GM19438 (cell line): Measurements from ENCODE around the gene ADAM10.
"Not testable (repeated sequence)": the region's sequence is repeated elsewhere in the genome, so short reads cannot be mapped to it uniquely, and the experiment has no call there.

Experiments
- ATAC-seq: cut with Tn5 transposase; IDR thresholded peaks from one replicate; pipeline ENCODE4 v1.9.1; 2021; ENCODE audit warnings: low read depth; ENCODE audit not compliant: unreplicated experiment

Gene ADAM10, protein sequence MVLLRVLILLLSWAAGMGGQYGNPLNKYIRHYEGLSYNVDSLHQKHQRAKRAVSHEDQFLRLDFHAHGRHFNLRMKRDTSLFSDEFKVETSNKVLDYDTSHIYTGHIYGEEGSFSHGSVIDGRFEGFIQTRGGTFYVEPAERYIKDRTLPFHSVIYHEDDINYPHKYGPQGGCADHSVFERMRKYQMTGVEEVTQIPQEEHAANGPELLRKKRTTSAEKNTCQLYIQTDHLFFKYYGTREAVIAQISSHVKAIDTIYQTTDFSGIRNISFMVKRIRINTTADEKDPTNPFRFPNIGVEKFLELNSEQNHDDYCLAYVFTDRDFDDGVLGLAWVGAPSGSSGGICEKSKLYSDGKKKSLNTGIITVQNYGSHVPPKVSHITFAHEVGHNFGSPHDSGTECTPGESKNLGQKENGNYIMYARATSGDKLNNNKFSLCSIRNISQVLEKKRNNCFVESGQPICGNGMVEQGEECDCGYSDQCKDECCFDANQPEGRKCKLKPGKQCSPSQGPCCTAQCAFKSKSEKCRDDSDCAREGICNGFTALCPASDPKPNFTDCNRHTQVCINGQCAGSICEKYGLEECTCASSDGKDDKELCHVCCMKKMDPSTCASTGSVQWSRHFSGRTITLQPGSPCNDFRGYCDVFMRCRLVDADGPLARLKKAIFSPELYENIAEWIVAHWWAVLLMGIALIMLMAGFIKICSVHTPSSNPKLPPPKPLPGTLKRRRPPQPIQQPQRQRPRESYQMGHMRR

DNA sequence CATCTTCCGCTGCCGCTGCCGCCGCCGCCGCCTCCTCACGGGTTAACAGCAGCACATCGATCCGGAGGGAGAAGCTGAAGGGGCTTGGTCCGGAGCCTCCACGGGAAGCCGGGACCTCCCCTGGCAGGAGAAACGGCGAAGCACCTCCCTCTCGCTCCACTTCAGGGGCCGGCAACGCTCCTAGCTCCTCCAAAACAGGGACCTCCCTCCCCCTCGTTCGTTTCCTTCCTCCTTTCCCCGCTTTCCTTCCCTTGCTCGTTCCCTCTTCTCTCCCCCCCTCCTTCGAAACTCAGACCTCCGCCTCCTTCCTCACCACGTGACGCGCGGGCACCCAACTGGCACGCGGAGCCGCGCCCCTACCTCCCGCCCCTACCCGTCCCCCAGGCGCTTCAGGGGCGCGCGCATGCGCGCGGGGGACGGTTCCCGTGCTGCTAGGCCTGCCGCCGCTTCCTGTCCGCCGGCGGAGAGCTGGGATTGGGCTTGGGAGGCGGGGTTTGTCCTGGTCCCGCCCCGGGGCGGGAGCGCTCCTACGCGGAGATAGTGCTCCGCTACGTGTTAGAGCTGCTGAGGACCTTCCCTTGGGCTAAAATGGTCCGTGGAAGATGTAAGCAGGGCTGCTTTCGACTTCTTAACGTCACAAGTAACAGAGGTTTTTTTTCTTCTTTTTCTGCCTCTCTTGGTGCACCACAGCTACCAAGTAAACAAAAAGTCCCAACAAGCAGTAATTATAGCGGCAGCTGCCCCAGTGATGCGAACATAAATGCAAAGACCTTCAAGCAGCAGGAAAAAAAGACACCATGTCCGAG lies at the start of gene ADAM10:
Gene ADAM10, minus strand, starts transcription at position 176 of the 806 bp plus-strand sequence. Its CDS starts 173 bp downstream, at position 3.
- ATAC-seq, result peak; percentile 80

DNA sequence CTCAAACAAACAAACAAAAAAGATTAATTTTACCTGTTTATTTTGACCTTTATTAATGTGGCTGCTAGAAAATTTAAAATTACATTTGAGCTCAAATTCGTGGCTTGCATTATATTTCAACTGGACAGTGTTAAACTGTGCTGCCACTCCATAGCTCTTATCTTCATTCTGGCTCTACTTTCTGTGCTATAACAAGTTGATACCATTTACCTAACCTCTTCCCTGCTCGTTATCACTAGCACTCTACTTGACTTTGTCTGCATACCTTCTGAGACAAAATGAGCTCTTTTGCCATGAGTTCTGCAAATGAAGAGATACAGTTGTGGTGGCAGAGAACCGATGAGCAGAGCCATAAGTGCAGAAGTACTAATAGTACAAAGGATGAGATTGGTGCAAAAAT lies 48.0 kb upstream of the ADAM10 start:
- no peak for ATAC-seq

DNA sequence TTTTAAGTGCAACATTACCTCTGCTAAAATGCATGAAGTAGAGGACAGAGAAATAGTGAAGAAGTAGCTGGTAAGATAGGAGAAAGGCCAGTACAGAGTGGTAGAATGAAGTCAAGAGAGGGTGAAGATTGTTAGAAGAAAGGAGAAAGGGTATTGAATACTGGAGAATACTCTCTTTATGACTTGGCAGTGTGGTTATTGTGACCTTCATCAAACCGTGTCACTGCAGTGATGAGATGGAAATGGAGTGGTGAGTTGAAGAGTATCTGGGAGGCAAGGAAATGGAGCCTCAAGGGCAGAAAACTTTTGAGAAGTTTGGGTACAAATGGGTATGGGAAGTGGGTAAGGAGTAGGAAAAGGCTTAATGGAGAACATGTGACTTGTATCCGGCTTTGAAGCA lies 46.3 kb upstream of the ADAM10 start:
- no peak for ATAC-seq

DNA sequence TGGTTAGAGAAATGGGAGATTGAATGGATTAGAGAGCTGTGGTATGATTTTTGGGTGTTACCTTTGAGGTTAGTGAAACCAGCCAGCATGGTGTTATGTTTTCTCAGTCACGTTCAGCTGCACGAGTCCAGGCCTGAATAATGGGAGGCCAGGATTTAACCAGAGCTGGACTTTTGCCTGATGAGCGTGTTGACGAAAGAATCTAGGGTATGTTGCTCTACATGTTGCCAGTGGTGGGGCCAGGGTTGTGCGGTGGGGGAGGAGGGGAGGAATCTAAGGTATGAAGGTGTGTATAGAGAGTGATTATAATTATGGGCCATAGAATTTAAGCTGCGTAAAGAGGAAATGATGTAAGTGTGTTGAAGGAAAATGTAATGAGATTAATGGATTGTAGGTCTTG lies 44.4 kb upstream of the ADAM10 start:
- ATAC-seq, result no peak

DNA sequence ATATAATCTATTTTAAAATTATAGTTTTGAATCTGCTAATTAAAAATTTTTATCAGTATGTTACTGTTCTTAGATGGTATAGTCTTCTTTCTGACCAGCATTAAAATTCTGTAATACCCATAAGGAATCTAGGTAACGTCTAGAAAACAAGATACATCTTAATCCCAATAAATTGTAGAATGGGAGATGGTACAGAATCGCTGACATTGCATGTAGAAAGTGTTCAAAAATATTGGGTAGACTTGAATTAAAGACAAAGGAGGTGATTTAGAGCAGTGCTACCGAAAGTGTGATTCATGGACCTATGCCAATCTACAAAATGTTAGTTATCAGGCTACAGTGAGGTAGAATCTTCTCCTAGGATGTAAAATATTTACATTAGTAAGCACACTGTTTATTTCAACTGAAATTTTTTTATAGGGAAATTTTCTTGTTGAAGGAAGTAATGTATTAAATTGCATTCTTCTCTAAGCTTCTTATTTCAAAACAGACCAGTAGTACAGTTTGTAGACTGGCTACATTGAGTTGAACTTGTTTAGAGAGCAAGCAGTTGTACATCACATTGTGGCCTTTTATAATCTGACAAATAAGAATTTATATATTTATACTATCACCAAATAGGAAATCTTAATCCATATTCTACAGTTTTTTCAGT lies 38.7 kb upstream of the ADAM10 start:
- ATAC-seq, result no peak

DNA sequence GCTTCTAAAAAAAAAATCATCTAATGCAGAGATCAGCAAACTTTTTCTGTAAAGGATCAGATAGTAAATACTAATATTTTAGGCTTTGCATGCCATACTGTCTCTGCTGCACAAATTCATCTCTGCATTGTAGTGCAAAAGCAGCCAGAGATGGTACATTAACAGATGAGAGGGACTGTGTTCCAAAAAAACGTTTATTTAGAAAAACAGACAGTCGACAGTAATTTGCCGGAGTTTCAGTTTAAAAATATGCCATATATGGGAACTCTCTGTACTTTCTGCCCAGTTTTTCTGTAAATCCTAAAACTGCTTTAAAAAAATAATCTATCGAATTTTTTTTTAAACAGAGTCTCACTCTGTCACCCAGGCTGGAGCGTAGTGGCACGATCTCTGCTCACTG lies 35.8 kb upstream of the ADAM10 start:
- no peak for ATAC-seq

DNA sequence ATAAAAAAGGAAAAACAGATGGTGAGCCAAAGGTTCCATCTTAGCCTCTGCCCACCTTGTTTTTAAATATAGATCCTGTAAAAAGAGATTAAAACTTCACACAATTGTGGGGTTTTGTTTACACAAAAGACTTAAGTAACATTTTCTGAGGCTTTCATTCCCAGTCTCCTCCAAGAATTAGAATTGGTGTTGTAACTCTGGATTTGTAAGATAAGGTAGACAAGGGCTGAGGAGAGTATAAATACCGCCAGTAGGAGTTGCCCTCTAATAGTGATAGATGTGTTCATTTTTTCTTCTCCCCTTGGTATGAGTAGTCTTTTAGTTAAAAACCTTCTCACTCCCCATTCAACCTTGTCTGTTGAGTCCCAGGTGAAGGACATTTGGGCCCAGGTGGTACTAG lies 30.0 kb upstream of the ADAM10 start:
- no peak for ATAC-seq

DNA sequence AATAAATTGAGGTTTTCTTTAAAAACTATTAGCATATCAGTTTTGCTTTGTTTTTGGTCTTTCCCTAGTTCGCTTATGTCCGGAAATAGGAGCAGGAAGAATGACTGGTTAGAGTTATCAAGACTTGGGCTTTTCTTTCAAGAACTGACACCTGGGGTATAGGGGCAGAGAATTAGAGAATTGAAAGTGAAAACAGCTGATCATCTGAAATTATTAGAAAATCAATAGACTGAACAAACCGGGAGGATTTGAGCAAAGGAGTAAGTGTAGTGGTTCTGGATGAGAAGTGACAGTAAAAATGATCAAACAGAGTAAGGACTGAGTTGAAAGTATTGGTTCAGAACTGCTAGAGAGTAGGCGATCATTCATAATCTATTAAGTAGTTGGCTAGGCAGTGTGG lies 27.6 kb upstream of the ADAM10 start:
- ATAC-seq, result no peak

DNA sequence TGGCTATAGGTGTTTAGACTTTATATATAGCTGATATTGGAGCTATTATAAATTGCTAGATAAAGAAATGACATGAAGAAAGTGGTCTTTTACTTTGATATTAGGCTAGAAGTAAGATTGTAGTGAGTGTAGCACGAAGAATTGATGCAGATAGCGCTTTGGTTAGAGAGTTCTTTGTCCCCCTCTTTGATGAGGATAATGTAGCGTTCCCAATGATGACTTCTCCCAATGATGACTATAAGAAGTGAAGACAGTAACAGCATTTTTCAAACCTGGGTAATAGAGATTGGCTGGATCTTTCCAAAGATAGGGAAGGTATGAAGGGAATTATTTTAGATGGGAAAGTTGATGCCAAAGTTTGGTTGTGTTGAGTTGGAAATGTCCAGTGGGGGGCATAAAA lies 25.9 kb upstream of the ADAM10 start:
- ATAC-seq, result no peak

DNA sequence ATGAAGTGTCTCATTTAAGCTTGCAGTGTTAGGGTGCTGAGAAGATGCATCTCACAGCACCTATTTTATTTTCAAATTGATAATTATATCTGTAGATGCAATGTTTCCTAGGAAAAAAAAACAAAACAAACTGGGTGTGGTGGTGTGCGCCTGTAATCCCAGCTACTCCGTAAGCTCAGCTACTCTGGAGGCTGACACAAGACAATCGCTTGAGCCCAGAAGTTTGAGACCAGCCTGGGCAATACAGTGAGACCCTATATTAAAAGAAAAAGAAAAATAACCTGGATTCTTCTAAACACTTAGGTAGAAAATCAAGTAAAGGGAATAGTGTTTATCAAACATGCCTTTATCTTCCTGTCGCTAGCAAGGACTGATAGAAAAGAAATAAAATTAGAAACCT lies 23.5 kb upstream of the ADAM10 start:
- no peak for ATAC-seq

DNA sequence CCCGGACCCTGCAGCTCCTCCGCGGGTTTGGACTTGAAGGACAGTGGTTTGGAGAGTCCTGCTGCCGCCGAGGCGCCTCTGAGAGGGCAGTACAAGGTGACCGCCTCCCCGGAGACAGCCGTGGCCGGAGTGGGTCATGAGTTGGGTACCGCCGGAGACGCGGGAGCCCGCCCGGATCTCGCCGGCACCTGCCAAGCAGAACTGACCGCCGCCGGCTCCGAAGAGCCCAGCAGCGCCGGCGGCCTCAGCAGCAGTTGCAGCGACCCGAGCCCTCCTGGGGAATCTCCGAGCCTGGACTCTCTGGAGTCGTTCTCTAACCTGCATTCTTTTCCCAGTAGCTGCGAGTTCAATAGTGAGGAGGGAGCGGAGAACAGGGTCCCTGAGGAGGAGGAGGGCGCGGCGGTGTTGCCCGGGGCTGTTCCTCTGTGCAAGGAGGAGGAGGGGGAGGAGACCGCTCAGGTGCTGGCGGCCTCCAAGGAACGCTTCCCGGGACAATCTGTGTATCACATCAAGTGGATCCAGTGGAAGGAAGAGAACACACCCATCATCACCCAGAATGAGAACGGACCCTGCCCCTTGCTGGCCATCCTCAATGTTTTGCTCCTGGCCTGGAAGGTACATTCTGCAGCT lies 22.2 kb upstream of the ADAM10 start:
- peak; percentile 9 for ATAC-seq

DNA sequence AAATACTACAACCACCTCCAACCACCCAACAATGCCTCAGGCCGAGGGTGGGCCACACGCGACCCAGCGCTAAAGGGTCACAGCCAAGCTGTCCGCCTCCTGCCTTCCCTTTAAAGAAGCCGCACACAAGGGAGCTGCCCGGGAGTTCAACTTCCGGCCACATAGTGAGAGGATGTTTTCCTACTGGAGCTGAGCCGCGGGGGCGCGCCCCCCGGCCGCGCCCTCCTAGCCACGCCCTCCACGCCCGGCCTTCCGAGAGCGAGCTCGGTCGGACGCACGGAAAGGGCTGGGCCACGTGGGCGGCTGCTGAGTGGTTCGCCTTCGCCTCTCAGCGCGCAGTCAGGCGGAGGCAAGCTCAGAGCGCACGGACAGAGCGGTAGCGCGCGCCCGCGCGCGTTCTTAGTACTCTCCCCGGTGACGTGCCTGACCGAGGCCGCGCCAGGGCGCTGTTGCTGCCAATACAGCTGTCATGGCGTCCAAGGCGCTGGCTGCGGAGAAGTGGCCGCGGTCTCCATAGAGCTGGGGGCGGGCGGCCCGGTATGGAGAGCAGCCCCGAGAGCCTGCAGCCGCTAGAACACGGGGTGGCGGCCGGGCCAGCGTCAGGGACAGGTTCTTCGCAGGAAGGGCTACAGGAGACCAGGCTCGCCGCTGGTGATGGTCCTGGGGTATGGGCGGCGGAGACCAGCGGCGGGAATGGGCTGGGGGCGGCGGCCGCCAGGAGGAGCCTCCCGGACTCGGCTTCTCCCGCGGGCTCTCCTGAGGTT lies 21.5 kb upstream of the ADAM10 start, which contains the start of gene MINDY2:
Gene MINDY2, plus strand, starts transcription at position 446 of the 764 bp plus-strand sequence. Its CDS starts 94 bp downstream, at position 540.
- ATAC-seq, result peak; percentile 92

DNA sequence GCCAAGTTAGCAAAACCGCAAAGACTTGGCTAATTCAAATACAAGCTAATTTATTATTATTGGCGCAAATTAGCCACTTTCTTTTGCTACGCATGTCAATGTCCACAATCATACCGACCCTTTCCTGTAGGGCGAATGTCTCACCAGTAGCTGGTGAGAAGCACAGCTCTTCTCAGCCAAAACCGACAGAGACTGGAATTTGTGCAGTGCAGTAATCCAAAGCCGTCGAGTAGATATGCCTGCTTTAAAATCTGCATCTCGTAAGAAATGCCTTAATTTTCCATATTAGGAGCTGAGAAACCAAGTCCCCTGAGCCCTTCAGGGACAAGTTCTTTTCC lies 21.0 kb upstream of the ADAM10 start:
- ATAC-seq, result peak; percentile 27

DNA sequence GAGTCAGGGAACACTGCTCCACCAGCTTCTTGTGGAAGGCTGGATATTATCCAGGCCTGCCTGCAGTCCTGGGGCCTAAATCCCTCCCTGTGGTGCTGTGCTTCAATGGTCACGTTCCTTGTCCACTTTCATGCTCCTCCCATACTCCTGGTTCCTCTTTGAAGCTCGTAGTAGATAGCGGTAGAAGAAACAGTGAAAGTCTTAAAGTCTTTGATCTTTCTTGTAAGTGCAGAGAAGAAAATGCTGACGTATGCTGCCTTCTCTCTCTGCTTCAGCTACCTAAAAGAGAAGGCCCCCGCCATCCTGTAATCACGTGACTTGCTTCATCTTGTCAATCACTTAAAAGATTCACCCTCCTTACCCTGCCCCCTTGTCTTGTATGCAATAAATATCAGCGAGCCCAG lies 19.1 kb upstream of the ADAM10 start:
- not testable (repeated sequence) for ATAC-seq

DNA sequence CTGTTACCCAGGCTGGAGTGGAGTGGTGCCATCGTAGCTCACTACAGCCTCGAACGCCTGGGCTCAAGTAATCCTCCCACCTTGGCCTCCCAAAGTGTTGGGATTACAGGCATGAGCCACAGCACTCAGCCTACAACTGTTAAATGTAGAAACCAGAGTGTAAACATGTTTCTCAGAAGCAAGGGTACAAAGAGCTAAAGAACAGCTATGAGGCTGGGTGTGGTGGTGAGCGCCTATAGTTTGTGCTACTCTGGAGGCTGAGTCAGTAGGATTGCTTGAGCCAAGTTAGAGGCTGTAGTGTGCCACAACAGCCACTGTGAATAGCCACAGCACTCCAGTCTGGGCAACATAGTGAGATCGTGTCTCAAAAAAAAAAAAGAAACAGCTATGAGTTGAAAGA lies 16.8 kb upstream of the ADAM10 start:
- ATAC-seq, result no peak

DNA sequence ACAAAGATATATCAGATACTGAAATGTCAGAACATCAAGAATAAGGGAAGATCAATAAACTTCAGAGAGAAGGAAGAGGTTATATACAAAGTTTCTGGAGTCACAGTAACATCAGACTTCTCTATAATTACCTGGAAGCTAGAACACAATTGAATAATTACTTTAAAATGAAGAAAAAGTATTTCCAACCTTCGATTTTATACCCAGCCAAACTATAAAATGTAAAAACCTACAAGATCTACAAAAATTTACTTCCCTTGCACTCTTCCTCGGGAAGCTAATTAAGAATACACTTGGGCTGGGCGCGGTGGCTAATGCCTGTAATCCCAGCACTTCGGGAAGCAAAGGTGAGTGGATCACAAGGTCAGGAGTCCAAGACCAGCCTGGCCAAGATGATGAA lies 15.0 kb upstream of the ADAM10 start:
- no peak for ATAC-seq

DNA sequence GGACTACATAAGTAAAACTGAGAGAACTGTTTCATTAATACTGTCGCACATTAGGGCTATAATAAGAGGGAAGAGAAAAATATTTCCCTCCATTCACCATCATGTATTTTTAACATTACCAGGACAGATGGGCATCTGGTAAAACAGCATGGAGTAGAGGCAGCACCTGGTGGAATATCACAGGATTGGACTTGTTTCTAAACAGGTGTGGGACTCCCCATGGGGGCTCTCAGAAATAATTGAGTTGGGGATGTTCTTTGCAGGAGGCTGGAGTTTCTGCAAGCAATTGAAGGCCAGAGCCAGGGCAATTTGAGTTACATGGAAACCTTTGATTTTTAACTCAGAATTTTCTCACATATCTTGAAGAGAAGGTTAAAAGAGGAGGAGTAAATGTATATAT lies 13.2 kb upstream of the ADAM10 start:
- no peak for ATAC-seq

DNA sequence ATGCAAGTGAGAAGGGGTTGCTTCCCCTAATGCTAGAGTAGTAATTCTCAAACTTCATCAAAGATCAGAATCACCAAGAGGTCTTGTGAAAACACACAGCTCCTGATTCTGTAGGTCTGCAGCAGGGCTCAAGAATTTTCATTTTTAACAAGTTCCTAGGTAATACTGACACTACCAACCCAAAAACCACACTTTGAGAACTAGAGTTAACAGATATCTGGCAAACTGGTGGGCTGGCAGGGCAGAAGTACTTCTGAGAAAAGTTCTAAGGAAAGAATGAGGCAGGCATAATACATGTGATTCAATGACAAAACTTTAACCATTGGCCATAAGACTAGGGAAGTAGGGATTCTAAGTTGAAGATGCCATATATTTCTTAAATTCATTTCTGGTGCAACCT lies 12.8 kb upstream of the ADAM10 start:
- no peak for ATAC-seq

DNA sequence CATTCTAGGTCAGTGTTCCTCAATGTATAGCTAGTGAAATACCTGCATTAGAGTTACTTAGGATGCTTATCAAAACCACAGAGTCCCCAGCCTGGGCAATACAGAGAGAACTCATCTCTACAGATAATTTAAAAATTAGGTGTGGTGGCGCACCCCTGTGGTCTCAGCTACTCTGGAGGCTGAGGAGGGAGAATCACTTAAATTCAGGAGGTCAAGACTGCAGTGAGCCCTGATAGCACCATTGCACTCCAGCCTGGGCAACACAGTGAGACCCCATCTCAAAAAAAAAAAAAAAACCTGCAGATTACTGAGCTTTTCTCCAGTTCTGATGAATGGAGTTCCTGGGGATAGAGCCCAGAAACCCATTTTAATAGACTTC lies 11.5 kb upstream of the ADAM10 start:
- no peak for ATAC-seq
